Activated naive CD8-positive, alpha-beta T cell treated with anti-CD3 and anti-CD28 coated beads, Interleukin-2, amount 10 ng/mL, durations not matched to agents 7 days and 5 days (primary cell): Measurements from ENCODE around the gene ULK2. TPM values are rescaled to one million over a fixed set of nuclear protein-coding genes. Genes with fewer than 3 reads are reported as not detected.

Experiments used
- ATAC-seq: fragments of 150-1000 bp; cut with Tn5 transposase; one replicate; pipeline ENCODE4 v1.10.0; 2021; ENCODE audit warnings: low read depth, moderate library complexity
- POLR2A ChIA-PET: fragments of 350-600 bp; sonication (Branson Sonifier 250); formaldehyde crosslinking; loops from one replicate; lab custom pipeline; 2021; ENCODE audit warnings: antibody characterized with exemption; lab: Charles Lee
- DNase-seq: peaks from one replicate; pipeline ENCODE4 v3.0.0; 2021
- H3K27ac Mint-ChIP-seq: one replicate; pipeline ENCODE4 v1.8.0; 2022; ENCODE audit warnings: mild to moderate bottlenecking, mixed read lengths
- H3K27me3 Mint-ChIP-seq: one replicate; pipeline ENCODE4 v1.8.0; 2022; ENCODE audit warnings: mild to moderate bottlenecking, moderate library complexity, mixed read lengths
- H3K36me3 Mint-ChIP-seq: one replicate; pipeline ENCODE4 v1.8.0; 2021; ENCODE audit warnings: mild to moderate bottlenecking, mixed read lengths
- H3K4me1 Mint-ChIP-seq: one replicate; pipeline ENCODE4 v1.8.0; 2021; ENCODE audit warnings: mixed read lengths
- H3K4me3 Mint-ChIP-seq: one replicate; pipeline ENCODE4 v1.8.0; 2022; ENCODE audit warnings: mild to moderate bottlenecking, moderate library complexity, mixed read lengths
- H3K9me3 Mint-ChIP-seq: one replicate; pipeline ENCODE4 v1.8.0; 2021; ENCODE audit warnings: mixed read lengths
- total RNA-seq, 2 experiments: library from RNA; stranded (reverse); gene quantifications; one replicate each; pipeline ENCODE4 v1.2.3, GENCODE V29; 2021

ULK2 gene
- total RNA-seq, 2 experiments from 2014 or later: 8.8 to 9.7 TPM

- peaks cover 4% of the 10 kb centered on the region for H3K9me3 Mint-ChIP-seq
- H3K36me3 Mint-ChIP-seq: peaks cover 26% of the 10 kb centered on the region
- POLR2A ChIA-PET: no interaction called here
- peaks cover 3% of the 10 kb centered on the region for H3K4me1 Mint-ChIP-seq
- H3K27ac Mint-ChIP-seq: no peak overlapping the region
- H3K4me3 Mint-ChIP-seq: no peak overlapping the region
- DNase-seq (no peak), ATAC-seq (no peak)
- H3K27me3 Mint-ChIP-seq: no peaks in the 10 kb centered on the region
Measured at GRCh38 chr17:19830061-19830460, 37.7 kb downstream of the ULK2 start.

GRCh38 chr17:19812407-19812806 is 55.3 kb downstream of the ULK2 start:
- Mint-ChIP-seq H3K27ac (no peak overlapping the region), H3K9me3 (no peaks in the 10 kb centered on the region), H3K27me3 (no peaks in the 10 kb centered on the region), H3K36me3 (peaks cover 18% of the 10 kb centered on the region), H3K4me1 (no peaks in the 10 kb centered on the region), H3K4me3 (no peak overlapping the region)
- no peak for ATAC-seq
- DNase-seq: no peak
- POLR2A ChIA-PET: no interaction called here

- H3K27ac Mint-ChIP-seq: no peak overlapping the region
- H3K4me3 Mint-ChIP-seq: no peak overlapping the region
- POLR2A ChIA-PET: no interaction called here
- no peak for DNase-seq
- H3K4me1 Mint-ChIP-seq: peaks cover 9% of the 10 kb centered on the region
- ATAC-seq: no peak
- H3K27me3 Mint-ChIP-seq: no peaks in the 10 kb centered on the region
- H3K36me3 Mint-ChIP-seq: peaks cover 21% of the 10 kb centered on the region
- no peaks in the 10 kb centered on the region for H3K9me3 Mint-ChIP-seq
Measured at GRCh38 chr17:19805006-19805405, 62.7 kb downstream of the ULK2 start.

- POLR2A ChIA-PET: no interaction called here
- ATAC-seq: no peak
Measured at GRCh38 chr17:19800571-19800970, 67.2 kb downstream of the ULK2 start.

GRCh38 chr17:19799796-19800195 is 67.9 kb downstream of the ULK2 start:
- Mint-ChIP-seq H3K27ac (no peak overlapping the region), H3K9me3 (peaks cover 6% of the 10 kb centered on the region), H3K27me3 (no peaks in the 10 kb centered on the region), H3K36me3 (peaks cover 43% of the 10 kb centered on the region), H3K4me3 (no peak overlapping the region), H3K4me1 (peaks cover 3% of the 10 kb centered on the region)
- ATAC-seq: no peak
- POLR2A ChIA-PET: no interaction called here
- no peak for DNase-seq

More at GRCh38 chr17:19800571-19800970, 67.2 kb downstream of the ULK2 start:
- no peak overlapping the region for H3K4me3 Mint-ChIP-seq
- peaks cover 6% of the 10 kb centered on the region for H3K4me1 Mint-ChIP-seq
- H3K36me3 Mint-ChIP-seq: peaks cover 37% of the 10 kb centered on the region
- no peak overlapping the region for H3K27ac Mint-ChIP-seq
- no peak for DNase-seq
- H3K9me3 Mint-ChIP-seq: peaks cover 5% of the 10 kb centered on the region
- no peaks in the 10 kb centered on the region for H3K27me3 Mint-ChIP-seq

GRCh38 chr17:19796457-19796856 is 71.3 kb downstream of the ULK2 start:
- DNase-seq (no peak), ATAC-seq (no peak)
- peaks cover 14% of the 10 kb centered on the region for H3K9me3 Mint-ChIP-seq
- H3K27ac Mint-ChIP-seq: no peak overlapping the region
- H3K4me3 Mint-ChIP-seq: no peak overlapping the region
- H3K36me3 Mint-ChIP-seq: peaks cover 70% of the 10 kb centered on the region
- peaks cover 3% of the 10 kb centered on the region for H3K4me1 Mint-ChIP-seq
- POLR2A ChIA-PET: no interaction called here
- no peaks in the 10 kb centered on the region for H3K27me3 Mint-ChIP-seq

GRCh38 chr17:19791918-19792550 is 75.7 kb downstream of the ULK2 start:
- H3K4me1 Mint-ChIP-seq: no peaks in the 10 kb centered on the region
- no peak overlapping the region for H3K27ac Mint-ChIP-seq
- no peaks in the 10 kb centered on the region for H3K27me3 Mint-ChIP-seq
- H3K9me3 Mint-ChIP-seq: peaks cover 13% of the 10 kb centered on the region
- H3K4me3 Mint-ChIP-seq: no peak overlapping the region
- DNase-seq: no peak
- POLR2A ChIA-PET: interaction anchor here (0.7 kb wide), 1 partner anchor 30 kb away, joined by 3 read pairs; no protein-coding TSS in a partner anchor
- peaks cover 63% of the 10 kb centered on the region for H3K36me3 Mint-ChIP-seq
- no peak for ATAC-seq

GRCh38 chr17:19787733-19788357 is 79.9 kb downstream of the ULK2 start:
- DNase-seq: no peak
- H3K27me3 Mint-ChIP-seq: no peaks in the 10 kb centered on the region
- no peak for ATAC-seq
- no peak overlapping the region for H3K27ac Mint-ChIP-seq
- H3K36me3 Mint-ChIP-seq: peaks cover 24% of the 10 kb centered on the region
- POLR2A ChIA-PET: no interaction called here
- no peaks in the 10 kb centered on the region for H3K4me1 Mint-ChIP-seq
- peaks cover under 1% of the 10 kb centered on the region for H3K9me3 Mint-ChIP-seq
- H3K4me3 Mint-ChIP-seq: no peak overlapping the region

GRCh38 chr17:19785854-19786253 is 81.9 kb downstream of the ULK2 start:
- H3K9me3 Mint-ChIP-seq: no peaks in the 10 kb centered on the region
- H3K27ac Mint-ChIP-seq: no peak overlapping the region
- H3K4me3 Mint-ChIP-seq: no peak overlapping the region
- peaks cover 11% of the 10 kb centered on the region for H3K36me3 Mint-ChIP-seq
- no peaks in the 10 kb centered on the region for H3K4me1 Mint-ChIP-seq
- H3K27me3 Mint-ChIP-seq: no peaks in the 10 kb centered on the region
- no peak for ATAC-seq
- DNase-seq: no peak
- POLR2A ChIA-PET: no interaction called here

GRCh38 chr17:19781488-19782458 is 86.0 kb downstream of the ULK2 start:
- POLR2A ChIA-PET: no interaction called here
- no peak for ATAC-seq
- no peaks in the 10 kb centered on the region for H3K27me3 Mint-ChIP-seq
- H3K36me3 Mint-ChIP-seq: peaks cover 6% of the 10 kb centered on the region
- no peak for DNase-seq
- no peaks in the 10 kb centered on the region for H3K9me3 Mint-ChIP-seq
- H3K27ac Mint-ChIP-seq: no peak overlapping the region
- no peak overlapping the region for H3K4me3 Mint-ChIP-seq
- no peaks in the 10 kb centered on the region for H3K4me1 Mint-ChIP-seq

GRCh38 chr17:19780846-19781245 is 86.9 kb downstream of the ULK2 start:
- POLR2A ChIA-PET: no interaction called here
- Mint-ChIP-seq H3K4me1 (no peaks in the 10 kb centered on the region), H3K27me3 (no peaks in the 10 kb centered on the region), H3K27ac (no peak overlapping the region), H3K4me3 (no peak overlapping the region), H3K36me3 (peaks cover 7% of the 10 kb centered on the region), H3K9me3 (no peaks in the 10 kb centered on the region)
- DNase-seq: no peak
- no peak for ATAC-seq

GRCh38 chr17:19773534-19773933 is 94.2 kb downstream of the ULK2 start:
- H3K4me3 Mint-ChIP-seq: no peak overlapping the region
- POLR2A ChIA-PET: no interaction called here
- H3K27me3 Mint-ChIP-seq: peaks cover 3% of the 10 kb centered on the region
- ATAC-seq (no peak), DNase-seq (no peak)
- H3K9me3 Mint-ChIP-seq: no peaks in the 10 kb centered on the region
- peaks cover 5% of the 10 kb centered on the region for H3K36me3 Mint-ChIP-seq
- no peak overlapping the region for H3K27ac Mint-ChIP-seq
- peaks cover 14% of the 10 kb centered on the region for H3K4me1 Mint-ChIP-seq

GRCh38 chr17:19771971-19772630 is 95.6 kb downstream of the ULK2 start:
- POLR2A ChIA-PET: interaction anchor here (1.3 kb wide), 1 partner anchor 27 kb away, joined by 4 read pairs; no protein-coding TSS in a partner anchor

More at GRCh38 chr17:19771971-19772630, 95.6 kb downstream of the ULK2 start:
- peak; percentile 83 for ATAC-seq
- Mint-ChIP-seq H3K36me3 (peaks cover 2% of the 10 kb centered on the region), H3K4me3 (no peak overlapping the region), H3K9me3 (no peaks in the 10 kb centered on the region), H3K27me3 (peaks cover 3% of the 10 kb centered on the region), H3K4me1 (peaks cover 14% of the 10 kb centered on the region), H3K27ac (no peak overlapping the region)
- no peak for DNase-seq
